SK-N-SH (cell line): ENCODE results near the gene SLC27A4. TPM values are rescaled to one million over a fixed set of nuclear protein-coding genes. Genes with fewer than 3 reads are reported as not detected.

ENCODE experiments used
- CTCF ChIA-PET: fragments of 300-600, 350-600 bp; formaldehyde crosslinking; extraction: SDS; loops from one replicate; lab custom pipeline; 2021; lab: Yijun Ruan, JAX
- POLR2A ChIA-PET: fragments of 350-600 bp; sonication (Branson Sonifier 250); formaldehyde crosslinking; extraction: SDS; loops from one replicate; lab custom pipeline; 2020; ENCODE audit warnings: antibody characterized with exemption, inconsistent platforms; lab: Yijun Ruan, JAX
- DNase-seq: peaks from one replicate; pipeline ENCODE4 v3.0.0; 2012
- H2AFZ ChIP-seq: fragments of 200-600 bp; sonication (generic); 2 replicates; pipeline ENCODE4 v1.8.1; 2016; ENCODE audit warnings: antibody characterized with exemption, mild to moderate bottlenecking, low read depth
- H3F3A ChIP-seq: fragments of 200-600 bp; sonication (generic); replicated peaks from 2 replicates; pipeline ENCODE3; 2016; ENCODE audit warnings: antibody characterized with exemption, mild to moderate bottlenecking; ENCODE audit not compliant: insufficient read depth
- H3K27ac ChIP-seq, 2 experiments: fragments of 200-500 bp in 1 of 2; fragments of 200-600 bp in 1 of 2; sonication (Bioruptor generic) in 1 of 2; sonication (generic), shearing (Covaris generic) in 1 of 2; 2 replicates each; pipeline versions ENCODE4 v1.5.1 to v1.6.1; 2014 to 2016; ENCODE audit warnings: low read depth in 2 of 2, inconsistent platforms in 1 of 2, low read length in 1 of 2, mild to moderate bottlenecking in 1 of 2, mixed read lengths in 1 of 2
- H3K27me3 ChIP-seq: fragments of 200-600 bp; sonication (generic), shearing (Covaris generic); 2 replicates; pipeline ENCODE4 v1.6.1; 2016; ENCODE audit warnings: mixed run types; ENCODE audit not compliant: insufficient read depth
- H3K36me3 ChIP-seq, 2 experiments: fragments of 200-500 bp in 1 of 2; fragments of 200-600 bp in 1 of 2; sonication (Bioruptor generic) in 1 of 2; sonication (generic) in 1 of 2; replicated peaks in 1 of 2; 2 replicates each; pipeline versions ENCODE3 to v1.5.1; 2014 to 2016; ENCODE audit warnings: low read length in 1 of 2, mild to moderate bottlenecking in 1 of 2; ENCODE audit not compliant: insufficient read depth in 2 of 2, control insufficient read depth in 1 of 2
- H3K4me1 ChIP-seq, 2 experiments: fragments of 200-500 bp in 1 of 2; fragments of 200-600 bp in 1 of 2; sonication (Bioruptor generic) in 1 of 2; sonication (generic), shearing (Covaris generic) in 1 of 2; 2 replicates each; pipeline versions ENCODE4 v1.5.1 to v1.6.1; 2014 to 2016; ENCODE audit warnings: low read depth in 1 of 2, low read length in 1 of 2, mixed run types in 1 of 2; ENCODE audit not compliant: insufficient read depth in 2 of 2, control insufficient read depth in 1 of 2
- H3K4me2 ChIP-seq: fragments of 200-600 bp; sonication (generic), shearing (Covaris generic); 2 replicates; pipeline ENCODE4 v1.6.1; 2017; ENCODE audit warnings: mixed run types
- H3K4me3 ChIP-seq, 2 experiments: fragments of 200-500 bp in 1 of 2; fragments of 200-600 bp in 1 of 2; sonication (Bioruptor generic) in 1 of 2; sonication (generic), shearing (Covaris generic) in 1 of 2; 2 replicates each; pipeline versions ENCODE4 v1.5.1 to v1.8.1; 2014 to 2016; ENCODE audit warnings: low read depth in 2 of 2, inconsistent platforms in 1 of 2, low read length in 1 of 2, mild to moderate bottlenecking in 1 of 2, mixed read lengths in 1 of 2, moderate library complexity in 1 of 2
- H3K79me2 ChIP-seq: fragments of 200-600 bp; sonication (generic); 2 replicates; pipeline ENCODE4 v1.8.1; 2017; ENCODE audit warnings: mild to moderate bottlenecking; ENCODE audit not compliant: insufficient read depth
- H3K9ac ChIP-seq: fragments of 200-600 bp; sonication (generic); 2 replicates; pipeline ENCODE4 v1.6.1; 2017; ENCODE audit warnings: mixed run types
- H3K9me2 ChIP-seq: fragments of 200-600 bp; sonication (generic); 2 replicates; pipeline ENCODE4 v1.6.1; 2017; ENCODE audit warnings: mixed run types
- H3K9me3 ChIP-seq: fragments of 200-600 bp; sonication (generic); 2 replicates; pipeline ENCODE4 v1.6.1; 2017; ENCODE audit warnings: mixed run types, mild to moderate bottlenecking, moderate library complexity
- H4K20me1 ChIP-seq: fragments of 200-600 bp; sonication (generic); 2 replicates; pipeline ENCODE4 v1.6.1; 2017; ENCODE audit warnings: mild to moderate bottlenecking, mixed run types; ENCODE audit not compliant: insufficient read depth
- CHD2 ChIP-seq: fragments of 150-350 bp; IDR thresholded peaks from 2 replicates; pipeline ENCODE4 v1.6.1; 2018; ENCODE audit warnings: low read length; ENCODE audit not compliant: partially characterized antibody
- FOXJ3 ChIP-seq: sonication (generic); formaldehyde crosslinking; IDR thresholded peaks from 2 replicates; pipeline ENCODE4 v1.5.1; 2020; ENCODE audit warnings: mild to moderate bottlenecking, missing genetic modification reagents
- GABPA ChIP-seq: IDR thresholded peaks from 2 replicates; pipeline ENCODE4 v1.4.0; 2012; ENCODE audit warnings: low read depth, mild to moderate bottlenecking
- GATA2 ChIP-seq: sonication (generic); formaldehyde crosslinking; IDR thresholded peaks from 2 replicates; pipeline ENCODE4 v1.5.0; 2020; ENCODE audit warnings: mild to moderate bottlenecking, missing genetic modification reagents
- MXI1 ChIP-seq: IDR thresholded peaks from 2 replicates; pipeline ENCODE4 v1.6.1; 2012; ENCODE audit warnings: mild to moderate bottlenecking, low read depth, low read length, improper control_type of control experiment
- NFIC ChIP-seq: IDR thresholded peaks from 2 replicates; pipeline ENCODE4 v1.4.0; 2012; ENCODE audit warnings: borderline replicate concordance
- RAD21 ChIP-seq: IDR thresholded peaks from 2 replicates; pipeline ENCODE4 v1.6.1; 2012; ENCODE audit warnings: mild to moderate bottlenecking, low read length
- RCOR1 ChIP-seq: fragments of 150-350 bp; IDR thresholded peaks from 2 replicates; pipeline ENCODE4 v1.6.1; 2017; ENCODE audit warnings: antibody characterized with exemption, low read length
- YY1 ChIP-seq: IDR thresholded peaks from 2 replicates; pipeline ENCODE4 v1.4.0; 2012; ENCODE audit warnings: low read depth, mild to moderate bottlenecking
- WGBS: methylation state at CpG from one replicate; pipeline ENCODE4 v1.1.6; 2017; ENCODE audit warnings: low lambda C conversion rate; 5-methylcytosine and 5-hydroxymethylcytosine counted together
- polyA plus RNA-seq, 3 experiments: library from polyadenylated mRNA; depleted of rRNA; stranded (reverse); fragments of >200 nt; gene quantifications; 2 replicates each; pipeline ENCODE4 v1.2.3, GENCODE V29; 2012
- TF ChIP-seq, protein P1 (sequence below): fragments of 200-600 bp; sonication (generic); IDR thresholded peaks from 2 replicates; pipeline ENCODE4 v1.6.1; 2017; ENCODE audit warnings: antibody characterized with exemption, mild to moderate bottlenecking, moderate library complexity
- TF ChIP-seq, protein P2 (sequence below): IDR thresholded peaks from 2 replicates; pipeline ENCODE4; 2012

Gene SLC27A4
- polyA plus RNA-seq, 1 of the 3 experiments (the other 2 are of a cell fraction) = 24.1 TPM

DNA sequence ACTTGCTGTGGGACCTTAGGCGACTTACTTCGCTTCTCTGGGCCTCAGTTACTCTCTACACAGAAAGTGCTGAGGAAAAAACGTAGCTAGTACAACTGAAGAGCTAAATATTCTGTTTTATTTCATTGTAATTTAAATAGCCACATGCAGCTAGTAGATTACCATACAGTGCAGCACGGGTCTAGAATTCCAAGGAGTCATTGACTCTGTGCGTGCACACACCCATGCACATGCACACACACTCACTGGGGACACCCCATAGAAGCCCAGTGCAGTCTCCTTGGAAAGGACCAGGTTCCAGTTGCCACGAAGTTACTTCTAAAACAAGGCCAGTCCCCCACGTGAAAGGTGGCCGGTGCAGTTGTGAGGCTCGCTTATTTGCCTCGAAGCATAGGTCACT lies 47.8 kb downstream of the SLC27A4 start:
- Histone ChIP-seq H2AFZ (no peak overlapping the region), H3F3A (no peaks in the 10 kb centered on the region), H3K4me2 (no peak overlapping the region), H4K20me1 (no peaks in the 10 kb centered on the region), H3K9me3 (no peaks in the 10 kb centered on the region), H3K36me3 (peaks cover 11 to 81% of the 10 kb centered on the region in 2 experiments), H3K4me1 (no peaks in the 10 kb centered on the region; a peak in 1 of 4 replicates), H3K9me2 (no peaks in the 10 kb centered on the region), H3K27me3 (no peaks in the 10 kb centered on the region), H3K9ac (no peak overlapping the region), H3K4me3 (no peak overlapping the region), H3K27ac (no peak overlapping the region), H3K79me2 (peaks cover 8% of the 10 kb centered on the region; the same call in 1 of the 2 replicates)
- 88% methylated on average over 6 of the region's 10 CpGs for WGBS
- ChIA-PET CTCF (no interaction called here), POLR2A (no interaction called here)
- TF ChIP-seq FOXJ3 (CRISPR knock-in tag) = no peak
- no peak for TF ChIP-seq RCOR1
- no peak for DNase-seq

DNA sequence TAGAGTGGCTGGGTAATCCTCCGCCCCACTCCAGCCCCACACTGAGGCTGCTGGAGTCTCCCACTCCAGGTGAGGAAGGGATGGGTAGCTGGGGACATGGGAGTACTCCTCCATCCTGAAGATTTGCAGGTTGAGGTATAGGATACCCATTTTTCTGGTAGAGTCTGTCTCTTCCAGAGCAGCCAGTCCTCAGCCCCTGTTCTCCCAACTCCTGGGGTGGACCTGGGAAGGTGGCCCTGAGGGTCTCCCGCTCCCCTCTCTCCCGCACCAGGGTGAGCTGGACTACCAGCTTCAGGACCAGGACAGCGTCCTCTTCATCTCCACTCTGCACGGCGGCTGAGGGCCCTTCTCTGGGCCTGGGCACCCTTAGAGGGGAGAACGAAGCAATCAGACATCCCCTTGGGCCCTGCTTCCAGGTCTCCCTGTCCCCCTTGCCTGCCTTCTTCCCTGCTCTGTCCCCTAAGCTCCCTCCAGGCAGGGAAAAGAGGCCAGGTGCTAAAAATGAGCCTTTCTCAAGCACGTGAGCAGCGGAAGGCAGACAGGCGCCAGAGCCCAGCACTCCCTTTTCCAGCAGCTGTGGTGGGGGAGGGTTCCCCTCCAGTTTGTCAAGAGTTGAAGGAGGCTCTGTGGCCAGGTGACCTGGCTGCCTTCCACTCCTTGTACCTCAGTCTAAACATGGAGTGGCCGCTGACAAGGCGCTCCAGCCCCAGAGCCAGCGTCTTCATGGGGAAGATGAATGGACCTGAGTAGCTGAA lies 49.2 kb downstream of the SLC27A4 start:
- peaks cover 11 to 68% of the 10 kb centered on the region in 2 experiments for H3K36me3 ChIP-seq
- peaks cover 2% of the 10 kb centered on the region; the same call in 1 of the 2 replicates for H3K79me2 ChIP-seq
- WGBS = 90% methylated on average over 6 of the region's 13 CpGs
- no peak overlapping the region for H3K4me2 ChIP-seq
- H3K27ac ChIP-seq = no peak overlapping the region
- TF ChIP-seq YY1 (no peak), GABPA (no peak), FOXJ3 (CRISPR knock-in tag) (no peak)
- TF ChIP-seq, protein P1, sequence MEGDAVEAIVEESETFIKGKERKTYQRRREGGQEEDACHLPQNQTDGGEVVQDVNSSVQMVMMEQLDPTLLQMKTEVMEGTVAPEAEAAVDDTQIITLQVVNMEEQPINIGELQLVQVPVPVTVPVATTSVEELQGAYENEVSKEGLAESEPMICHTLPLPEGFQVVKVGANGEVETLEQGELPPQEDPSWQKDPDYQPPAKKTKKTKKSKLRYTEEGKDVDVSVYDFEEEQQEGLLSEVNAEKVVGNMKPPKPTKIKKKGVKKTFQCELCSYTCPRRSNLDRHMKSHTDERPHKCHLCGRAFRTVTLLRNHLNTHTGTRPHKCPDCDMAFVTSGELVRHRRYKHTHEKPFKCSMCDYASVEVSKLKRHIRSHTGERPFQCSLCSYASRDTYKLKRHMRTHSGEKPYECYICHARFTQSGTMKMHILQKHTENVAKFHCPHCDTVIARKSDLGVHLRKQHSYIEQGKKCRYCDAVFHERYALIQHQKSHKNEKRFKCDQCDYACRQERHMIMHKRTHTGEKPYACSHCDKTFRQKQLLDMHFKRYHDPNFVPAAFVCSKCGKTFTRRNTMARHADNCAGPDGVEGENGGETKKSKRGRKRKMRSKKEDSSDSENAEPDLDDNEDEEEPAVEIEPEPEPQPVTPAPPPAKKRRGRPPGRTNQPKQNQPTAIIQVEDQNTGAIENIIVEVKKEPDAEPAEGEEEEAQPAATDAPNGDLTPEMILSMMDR = no peak
- no peaks in the 10 kb centered on the region for H4K20me1 ChIP-seq
- no peaks in the 10 kb centered on the region for H3K4me1 ChIP-seq
- no peaks in the 10 kb centered on the region for H3K27me3 ChIP-seq
- no peak overlapping the region for H2AFZ ChIP-seq
- ChIA-PET POLR2A (no interaction called here), CTCF (interaction anchor here (0.9 to 2.8 kb wide), 6 partner anchors 22 to 94 kb away, joined by 3 to 15 read pairs (median 4); no protein-coding TSS in a partner anchor)
- H3K9me2 ChIP-seq = no peaks in the 10 kb centered on the region
- H3F3A ChIP-seq = no peaks in the 10 kb centered on the region
- no peak for DNase-seq
- H3K9me3 ChIP-seq = no peaks in the 10 kb centered on the region
- H3K9ac ChIP-seq = no peak overlapping the region
- no peak overlapping the region for H3K4me3 ChIP-seq

DNA sequence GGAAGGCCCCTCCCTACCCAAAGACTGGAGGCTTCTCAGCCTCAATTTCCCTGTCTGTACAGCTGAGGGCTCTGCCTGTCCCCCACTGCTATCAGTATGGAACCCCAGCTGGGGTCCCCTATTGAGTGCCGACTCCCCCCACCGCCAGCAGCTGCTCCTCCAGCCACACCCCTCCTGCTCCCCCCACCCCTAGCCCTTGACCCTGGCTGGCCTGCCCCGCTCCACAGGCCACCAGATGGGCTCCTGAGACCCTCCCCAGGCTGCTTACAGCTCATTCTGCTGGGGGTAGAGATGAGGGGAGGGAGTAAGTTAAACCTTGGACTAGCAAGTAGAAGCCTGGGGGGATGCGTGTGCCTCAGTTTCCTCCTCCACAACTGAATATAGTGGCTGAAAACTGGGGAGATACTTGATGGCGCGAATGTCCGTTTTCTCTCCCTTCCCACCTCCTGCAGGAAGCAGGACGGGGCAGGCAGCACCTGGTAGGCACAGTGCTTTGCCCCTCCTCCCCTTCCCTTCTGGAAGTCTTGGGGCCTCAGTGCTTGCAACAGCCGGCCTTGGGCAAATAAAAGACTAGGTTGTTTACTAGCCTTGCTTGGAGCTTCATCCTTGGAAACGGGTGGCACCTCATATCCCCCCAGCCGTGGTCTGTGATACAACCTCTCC lies 50.0 kb downstream of the SLC27A4 start:
- ChIA-PET POLR2A (no interaction called here), CTCF (interaction anchor here (1.0 to 2.8 kb wide), 6 partner anchors 8 to 95 kb away, joined by 3 to 15 read pairs (median 4); no protein-coding TSS in a partner anchor)
- H3K36me3 ChIP-seq = peaks cover 11 to 63% of the 10 kb centered on the region in 2 experiments
- H2AFZ ChIP-seq = no peak overlapping the region
- no peaks in the 10 kb centered on the region for H3F3A ChIP-seq
- no peak for TF ChIP-seq CHD2
- TF ChIP-seq GATA2 = no peak
- TF ChIP-seq, protein P2, sequence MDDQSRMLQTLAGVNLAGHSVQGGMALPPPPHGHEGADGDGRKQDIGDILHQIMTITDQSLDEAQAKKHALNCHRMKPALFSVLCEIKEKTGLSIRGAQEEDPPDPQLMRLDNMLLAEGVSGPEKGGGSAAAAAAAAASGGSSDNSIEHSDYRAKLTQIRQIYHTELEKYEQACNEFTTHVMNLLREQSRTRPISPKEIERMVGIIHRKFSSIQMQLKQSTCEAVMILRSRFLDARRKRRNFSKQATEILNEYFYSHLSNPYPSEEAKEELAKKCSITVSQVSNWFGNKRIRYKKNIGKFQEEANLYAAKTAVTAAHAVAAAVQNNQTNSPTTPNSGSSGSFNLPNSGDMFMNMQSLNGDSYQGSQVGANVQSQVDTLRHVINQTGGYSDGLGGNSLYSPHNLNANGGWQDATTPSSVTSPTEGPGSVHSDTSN = no peak
- TF ChIP-seq NFIC = no peak
- TF ChIP-seq RAD21 = no peak
- TF ChIP-seq MXI1 = no peak
- no peak for TF ChIP-seq FOXJ3 (CRISPR knock-in tag)
- no peak overlapping the region for H3K4me2 ChIP-seq
- no peak overlapping the region for H3K4me3 ChIP-seq
- no peak overlapping the region for H3K9ac ChIP-seq
- WGBS = 95% methylated on average over 11 of the region's 11 CpGs
- H3K4me1 ChIP-seq = no peaks in the 10 kb centered on the region
- H3K27ac ChIP-seq = no peak overlapping the region
- H4K20me1 ChIP-seq = no peaks in the 10 kb centered on the region
- no peaks in the 10 kb centered on the region for H3K9me3 ChIP-seq
- no peak for DNase-seq
- no peaks in the 10 kb centered on the region for H3K9me2 ChIP-seq
- no peaks in the 10 kb centered on the region for H3K27me3 ChIP-seq
- H3K79me2 ChIP-seq = no peaks in the 10 kb centered on the region
